ENCODE measurements around the gene COASY.
"Not testable (repeated sequence)": the region's sequence is repeated elsewhere in the genome, so short reads cannot be mapped to it uniquely, and the experiment has no call there.

Gene COASY

DNA sequence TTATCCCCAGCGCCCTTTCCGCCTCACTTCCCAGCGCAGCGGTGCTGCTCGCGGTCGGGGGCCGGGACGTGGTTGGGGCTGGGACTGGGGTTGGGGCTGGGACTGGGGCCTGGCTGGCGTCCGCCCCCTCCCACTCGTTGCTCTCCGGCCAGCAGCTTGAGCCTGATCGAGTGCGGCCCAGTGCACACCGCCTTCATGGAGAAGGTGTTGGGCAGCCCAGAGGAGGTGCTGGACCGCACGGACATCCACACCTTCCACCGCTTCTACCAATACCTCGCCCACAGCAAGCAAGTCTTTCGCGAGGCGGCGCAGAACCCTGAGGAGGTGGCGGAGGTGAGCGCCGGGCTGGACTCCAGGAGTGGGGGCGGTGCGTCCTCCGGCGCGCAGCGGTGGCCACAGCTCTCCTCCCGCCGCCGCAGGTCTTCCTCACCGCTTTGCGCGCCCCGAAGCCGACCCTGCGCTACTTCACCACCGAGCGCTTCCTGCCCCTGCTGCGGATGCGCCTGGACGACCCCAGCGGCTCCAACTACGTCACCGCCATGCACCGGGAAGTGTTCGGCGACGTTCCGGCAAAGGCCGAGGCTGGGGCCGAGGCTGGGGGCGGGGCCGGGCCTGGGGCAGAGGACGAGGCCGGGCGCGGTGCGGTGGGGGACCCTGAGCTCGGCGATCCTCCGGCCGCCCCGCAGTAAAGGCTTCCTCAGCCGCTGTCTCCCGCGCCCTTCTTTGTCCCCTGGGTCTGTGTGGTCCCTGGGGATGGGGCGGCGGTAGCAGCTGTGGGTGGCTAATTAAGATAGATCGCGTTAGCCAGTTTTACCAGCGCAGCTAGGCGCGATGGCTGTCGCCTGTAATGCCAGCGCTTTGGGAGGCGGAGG, 7.5 kb upstream of the COASY start:
- peak; percentile 76 to 82 for DNase-seq

DNA sequence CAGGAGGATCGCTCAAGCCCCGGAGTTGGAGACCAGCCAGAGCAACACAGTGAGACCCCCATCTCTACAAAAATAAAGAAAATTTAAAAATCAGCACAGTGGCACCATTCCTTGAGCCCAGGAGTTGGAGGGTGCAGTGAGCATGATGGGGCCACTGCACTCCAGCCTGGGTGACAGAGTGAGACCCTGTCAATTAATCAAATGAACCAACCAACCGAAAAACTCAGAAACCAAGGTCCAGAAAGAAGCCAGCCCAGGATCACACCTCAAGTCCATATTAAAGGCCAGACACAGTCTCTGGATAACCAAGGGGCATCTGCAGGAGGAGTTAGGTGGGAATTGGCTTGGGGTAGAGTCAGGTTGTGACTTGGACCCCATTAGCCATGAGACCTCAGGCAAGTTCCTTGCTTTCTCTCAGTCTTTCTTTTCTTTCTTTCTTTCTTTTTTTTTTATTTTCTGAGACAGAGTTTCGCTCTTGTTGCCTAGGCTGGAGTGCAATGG, 6.8 kb upstream of the COASY start:
- DNase-seq = no peak

DNA sequence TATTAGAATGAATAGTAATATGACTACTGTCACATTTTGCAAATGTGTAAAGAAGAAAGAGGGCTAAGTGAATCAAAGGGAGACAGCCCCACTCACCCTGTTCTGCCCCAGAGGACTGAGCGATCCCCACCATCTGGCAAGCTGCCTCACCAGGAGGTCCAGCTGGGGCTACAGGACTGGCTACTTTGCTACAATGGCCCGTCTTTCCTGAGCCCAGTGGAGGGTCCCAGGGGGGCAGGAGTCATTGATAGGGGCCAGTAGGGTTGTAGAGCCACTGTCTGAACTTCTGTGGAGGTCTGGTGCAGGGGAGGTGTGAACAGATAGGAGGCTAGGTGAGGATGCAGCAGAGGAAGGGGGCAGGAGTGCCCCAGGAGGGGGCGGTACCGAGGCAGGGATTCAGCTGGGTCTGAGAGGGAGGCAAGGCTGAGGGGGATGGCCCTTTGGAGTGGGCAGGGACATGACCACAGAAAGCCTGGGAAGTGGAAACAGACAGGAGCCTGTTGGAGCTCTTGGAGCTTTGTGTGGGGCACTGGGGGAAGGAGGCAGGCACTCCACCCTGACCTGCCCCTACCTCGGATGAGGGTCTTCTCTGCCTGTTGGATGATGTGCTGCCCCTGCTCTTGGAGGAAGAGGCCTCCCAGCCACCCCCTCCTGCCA, 5.9 kb upstream of the COASY start:
- not testable (repeated sequence) for DNase-seq

DNA sequence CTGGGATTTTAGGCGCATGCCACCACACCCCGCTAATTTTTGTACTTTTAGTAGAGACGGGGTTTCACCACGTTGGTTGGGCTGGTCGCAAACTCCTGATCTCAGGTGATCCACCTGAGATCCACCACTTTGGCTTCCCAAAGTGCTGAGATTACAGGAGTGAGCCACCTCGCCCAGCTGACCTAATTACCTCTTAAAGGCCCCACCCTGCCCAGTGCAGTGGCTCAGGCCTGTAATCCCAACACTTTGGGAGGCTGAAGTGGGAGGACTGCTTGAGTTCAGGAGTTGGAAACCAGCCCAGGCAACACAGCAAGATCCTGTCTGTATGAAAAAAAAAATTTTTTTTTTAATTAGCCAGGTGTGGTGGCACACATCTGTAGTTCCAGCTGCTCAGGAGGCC, 2.9 kb upstream of the COASY start:
- no peak for DNase-seq

DNA sequence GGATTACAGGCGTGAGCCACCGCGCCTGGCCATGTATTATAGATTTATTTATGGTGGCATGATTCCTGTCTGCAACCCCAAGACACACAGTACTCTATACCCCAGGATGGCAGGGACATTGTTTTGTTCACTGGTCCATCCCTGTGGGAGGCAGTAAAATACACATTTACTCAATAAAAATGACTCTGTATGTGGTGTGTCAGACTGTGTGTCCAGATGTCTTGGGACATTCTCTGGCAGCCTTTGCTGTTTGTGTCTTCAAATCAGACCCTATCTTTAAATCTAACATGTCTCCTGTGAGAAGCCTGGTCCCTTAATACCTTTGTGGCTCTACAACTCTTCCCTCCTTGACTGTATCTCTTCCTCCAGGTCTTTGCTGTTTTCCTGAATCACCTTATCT, 1.7 kb upstream of the COASY start:
- no peak for DNase-seq

DNA sequence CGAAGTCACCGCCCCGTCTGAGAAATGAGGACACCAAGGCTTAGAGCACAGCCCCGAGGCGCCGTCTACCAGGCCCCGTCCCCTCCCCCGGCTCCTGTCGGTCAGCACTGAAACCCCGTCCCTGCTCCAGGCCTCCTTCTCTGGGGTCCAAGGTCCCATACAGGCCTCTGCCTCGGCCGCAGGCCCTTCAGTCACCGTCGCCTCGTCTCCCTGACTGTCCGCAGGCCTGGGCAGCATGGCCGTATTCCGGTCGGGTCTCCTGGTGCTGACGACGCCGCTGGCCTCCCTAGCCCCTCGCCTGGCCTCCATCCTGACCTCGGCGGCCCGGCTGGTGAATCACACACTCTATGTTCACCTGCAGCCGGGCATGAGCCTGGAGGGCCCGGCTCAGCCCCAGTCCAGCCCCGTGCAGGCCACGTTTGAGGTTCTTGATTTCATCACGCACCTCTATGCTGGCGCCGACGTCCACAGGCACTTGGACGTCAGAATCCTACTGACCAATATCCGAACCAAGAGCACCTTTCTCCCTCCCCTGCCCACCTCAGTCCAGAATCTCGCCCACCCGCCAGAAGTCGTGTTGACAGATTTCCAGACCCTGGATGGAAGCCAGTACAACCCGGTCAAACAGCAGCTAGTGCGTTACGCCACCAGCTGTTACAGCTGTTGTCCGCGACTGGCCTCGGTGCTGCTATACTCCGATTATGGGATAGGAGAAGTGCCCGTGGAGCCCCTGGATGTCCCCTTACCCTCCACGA, 617 bp downstream of the COASY start:
- no peak for DNase-seq

DNA sequence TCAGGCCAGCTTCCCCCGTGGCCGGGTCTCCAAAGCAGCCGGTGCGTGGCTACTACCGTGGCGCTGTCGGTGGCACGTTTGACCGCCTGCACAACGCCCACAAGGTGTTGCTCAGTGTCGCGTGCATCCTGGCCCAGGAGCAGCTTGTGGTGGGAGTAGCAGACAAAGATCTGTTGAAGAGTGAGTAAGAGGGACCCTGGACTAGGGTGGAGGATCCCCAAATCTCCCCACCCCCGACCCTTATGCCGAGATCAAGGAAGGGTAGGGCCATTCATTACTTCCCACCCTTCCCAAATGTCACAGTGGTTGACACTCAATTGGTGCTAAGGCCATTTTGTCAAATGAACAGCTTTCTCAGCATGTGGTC, 1.2 kb downstream of the COASY start:
- DNase-seq = no peak

DNA sequence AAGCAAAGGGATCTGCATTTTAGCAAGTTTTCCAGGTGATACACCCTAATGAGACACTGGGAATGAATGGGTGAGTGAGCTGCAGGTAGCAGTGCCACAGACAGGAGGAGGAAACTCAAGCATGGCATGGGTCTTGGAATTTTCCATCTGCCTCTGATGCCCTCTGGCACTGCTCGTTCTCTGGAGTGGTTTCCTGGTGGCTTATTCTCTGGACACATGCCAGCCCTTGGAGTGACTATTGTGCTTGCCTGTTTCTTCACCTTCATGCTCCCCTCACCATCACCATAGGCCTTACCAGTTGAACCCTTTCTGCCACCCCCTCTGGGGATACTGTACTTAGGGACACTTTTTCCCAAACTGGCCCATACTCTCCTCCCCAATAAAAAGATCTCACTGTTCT, 1.6 kb downstream of the COASY start:
- no peak for DNase-seq

DNA sequence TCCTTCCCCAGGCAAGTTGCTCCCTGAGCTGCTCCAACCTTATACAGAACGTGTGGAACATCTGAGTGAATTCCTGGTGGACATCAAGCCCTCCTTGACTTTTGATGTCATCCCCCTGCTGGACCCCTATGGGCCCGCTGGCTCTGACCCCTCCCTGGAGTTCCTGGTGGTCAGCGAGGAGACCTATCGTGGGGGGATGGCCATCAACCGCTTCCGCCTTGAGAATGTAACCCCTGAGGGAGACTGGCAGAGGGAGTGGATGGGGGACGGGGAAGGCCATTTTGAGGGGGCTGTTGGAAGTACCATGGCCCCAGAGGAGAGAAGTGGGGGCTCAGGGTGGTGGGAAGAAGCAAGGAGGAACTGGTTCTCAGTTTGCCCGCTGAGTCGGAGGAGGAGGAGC, 2.0 kb downstream of the COASY start:
- no peak for DNase-seq

DNA sequence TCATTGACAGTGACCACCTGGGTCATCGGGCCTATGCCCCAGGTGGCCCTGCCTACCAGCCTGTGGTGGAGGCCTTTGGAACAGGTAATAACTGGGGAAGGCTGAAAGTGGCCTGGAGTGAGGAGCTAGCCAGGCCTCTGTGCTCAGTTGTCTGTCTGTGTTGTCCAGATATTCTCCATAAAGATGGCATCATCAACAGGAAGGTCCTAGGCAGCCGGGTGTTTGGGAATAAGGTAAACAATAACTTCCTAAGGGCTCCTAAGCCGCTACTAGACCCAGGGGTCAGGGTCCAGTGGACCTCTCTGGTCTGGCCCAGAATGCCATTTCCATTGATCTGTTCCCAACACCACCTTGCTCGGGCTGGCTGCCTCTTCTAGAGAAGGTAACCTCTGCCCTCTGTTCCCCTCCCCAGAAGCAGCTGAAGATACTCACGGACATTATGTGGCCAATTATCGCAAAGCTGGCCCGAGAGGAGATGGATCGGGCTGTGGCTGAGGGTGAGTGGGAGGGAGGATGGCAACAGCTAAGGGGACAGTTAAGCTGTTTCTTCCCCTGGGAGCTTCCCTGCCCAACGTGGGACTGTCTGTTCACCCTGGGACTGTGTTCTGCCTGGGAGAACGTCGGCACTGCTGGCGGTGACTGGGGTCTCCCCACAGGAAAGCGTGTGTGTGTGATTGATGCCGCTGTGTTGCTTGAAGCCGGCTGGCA, 3.0 kb downstream of the COASY start:
- DNase-seq = no peak

DNA sequence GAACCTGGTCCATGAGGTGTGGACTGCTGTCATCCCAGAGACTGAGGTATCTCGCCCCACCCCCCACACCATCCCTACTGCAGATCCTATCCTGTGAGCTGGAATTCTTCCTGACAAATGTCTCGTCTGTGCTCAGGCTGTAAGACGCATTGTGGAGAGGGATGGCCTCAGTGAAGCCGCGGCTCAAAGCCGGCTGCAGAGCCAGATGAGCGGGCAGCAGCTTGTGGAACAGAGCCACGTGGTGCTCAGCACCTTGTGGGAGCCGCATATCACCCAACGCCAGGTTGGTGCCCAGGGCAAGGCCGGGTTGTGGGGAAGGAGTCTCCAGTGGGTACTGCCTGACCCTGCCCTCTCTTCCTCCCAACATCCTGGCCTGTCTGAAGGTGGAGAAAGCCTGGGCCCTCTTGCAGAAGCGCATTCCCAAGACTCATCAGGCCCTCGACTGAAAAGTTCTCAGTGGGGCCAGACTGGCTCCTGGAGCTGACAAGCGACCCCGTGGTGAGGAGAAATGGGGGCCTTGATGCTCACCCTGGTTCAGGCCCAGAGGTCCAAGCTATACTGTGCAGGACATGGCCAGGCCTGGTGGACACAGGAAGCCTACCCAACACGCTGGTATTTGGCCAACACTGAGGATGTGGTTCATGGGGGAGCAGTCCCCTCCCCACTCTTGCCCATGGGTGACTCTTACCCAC, 3.7 kb downstream of the COASY start:
- no peak for DNase-seq

DNA sequence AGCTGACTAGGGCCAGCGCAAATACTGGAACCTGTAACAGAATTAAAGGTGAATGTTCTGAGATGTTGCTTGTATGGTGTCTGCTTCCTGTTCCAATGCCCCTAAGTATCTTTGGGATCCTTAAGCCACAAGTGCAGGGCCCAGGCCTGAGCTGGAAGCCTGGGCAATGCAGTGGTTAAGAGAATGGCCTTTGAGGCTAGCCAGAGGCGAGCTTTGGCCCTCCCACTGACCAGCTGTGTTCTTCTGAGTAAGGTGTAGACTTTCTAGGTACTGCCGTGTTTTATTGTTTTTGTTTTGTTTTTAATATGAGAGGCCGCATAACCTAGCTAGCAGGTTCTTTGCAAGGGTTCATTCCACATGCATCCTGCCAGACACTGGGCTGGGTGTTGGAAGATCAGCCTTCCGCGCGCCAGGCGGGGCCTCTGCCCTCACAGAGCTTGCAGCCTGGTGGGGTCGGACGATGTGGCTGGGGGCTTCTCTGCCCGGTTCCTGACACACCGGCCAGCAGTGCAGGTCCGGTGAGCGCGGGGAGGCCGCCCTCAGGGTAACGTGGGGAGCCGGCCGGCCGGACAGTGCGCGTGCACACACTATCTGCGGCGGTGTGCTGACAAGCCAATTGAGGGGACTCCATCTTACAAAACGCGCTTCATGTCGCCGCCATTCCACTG, 4.4 kb downstream of the COASY start:
- DNase-seq = no peak

DNA sequence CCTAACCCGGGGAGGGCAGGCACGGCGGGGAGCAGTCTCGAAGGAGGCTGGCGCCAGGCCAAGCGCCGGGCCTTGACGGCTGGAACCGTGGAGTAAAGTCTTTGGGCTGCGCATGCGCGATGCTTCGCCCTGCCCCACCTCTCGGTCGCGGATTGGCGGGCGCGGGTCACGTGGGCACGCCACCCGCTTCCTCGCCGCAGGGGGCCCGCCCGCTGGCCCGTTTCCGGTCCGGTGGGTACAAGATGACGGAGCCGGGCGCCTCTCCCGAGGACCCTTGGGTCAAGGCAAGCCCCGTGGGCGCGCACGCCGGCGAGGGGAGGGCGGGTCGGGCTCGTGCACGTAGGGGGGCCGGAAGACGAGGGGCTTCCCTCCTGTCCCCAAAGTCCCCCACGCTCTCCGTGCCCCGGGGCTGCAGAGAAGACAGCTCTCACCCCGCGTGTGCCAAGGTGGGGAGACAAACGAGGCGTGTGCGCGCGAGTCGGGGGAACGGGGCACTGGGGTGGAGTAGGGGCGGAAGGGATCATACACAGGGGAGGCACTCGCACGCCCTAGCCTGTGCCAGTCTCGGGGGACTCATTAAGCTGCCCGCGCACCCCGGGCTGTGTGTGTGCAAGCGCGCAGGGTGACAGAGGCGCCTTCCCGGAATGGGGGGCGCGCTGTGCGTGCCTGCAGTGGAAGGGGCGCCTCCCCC, 5.1 kb downstream of the COASY start, which contains the start of gene MLX:
Gene MLX, plus strand, starts transcription at position 218 of the 691 bp plus-strand sequence. Its CDS starts 25 bp downstream, at position 243.
- DNase-seq = peak; percentile 77 to 94

DNA sequence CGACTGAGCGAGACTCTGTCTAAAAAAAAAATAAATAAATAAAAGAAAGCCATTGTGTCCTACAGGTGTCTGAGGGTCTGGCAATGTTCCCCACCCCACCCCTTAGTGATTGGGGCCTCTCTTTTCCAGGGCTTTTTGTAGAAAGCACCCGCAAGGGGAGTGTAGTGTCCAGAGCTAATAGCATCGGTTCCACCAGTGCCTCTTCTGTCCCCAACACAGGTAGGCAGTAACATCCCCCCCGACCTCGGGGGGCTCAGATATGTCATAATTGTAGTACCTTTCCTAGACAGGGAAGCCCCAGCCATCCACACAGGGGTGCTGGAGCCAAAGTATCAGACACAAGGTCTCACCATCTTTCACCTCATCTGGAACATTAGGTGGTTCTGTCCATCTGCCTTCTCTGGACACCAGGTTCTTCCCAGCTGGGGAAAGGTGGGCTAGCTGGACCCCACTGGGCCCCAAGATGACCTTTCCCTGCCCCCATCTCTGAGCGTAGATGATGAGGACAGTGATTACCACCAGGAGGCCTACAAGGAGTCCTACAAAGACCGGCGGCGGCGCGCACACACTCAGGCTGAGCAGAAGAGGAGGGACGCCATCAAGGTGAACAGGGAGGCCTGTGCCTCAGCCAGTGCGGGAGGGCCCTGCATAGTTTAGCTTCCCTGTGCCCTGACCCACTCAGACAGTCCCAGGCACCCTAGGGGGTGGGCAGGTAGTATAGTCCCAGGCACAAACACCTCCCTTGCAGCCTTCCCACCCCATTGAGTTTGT, 6.6 kb downstream of the COASY start:
- DNase-seq = no peak

DNA sequence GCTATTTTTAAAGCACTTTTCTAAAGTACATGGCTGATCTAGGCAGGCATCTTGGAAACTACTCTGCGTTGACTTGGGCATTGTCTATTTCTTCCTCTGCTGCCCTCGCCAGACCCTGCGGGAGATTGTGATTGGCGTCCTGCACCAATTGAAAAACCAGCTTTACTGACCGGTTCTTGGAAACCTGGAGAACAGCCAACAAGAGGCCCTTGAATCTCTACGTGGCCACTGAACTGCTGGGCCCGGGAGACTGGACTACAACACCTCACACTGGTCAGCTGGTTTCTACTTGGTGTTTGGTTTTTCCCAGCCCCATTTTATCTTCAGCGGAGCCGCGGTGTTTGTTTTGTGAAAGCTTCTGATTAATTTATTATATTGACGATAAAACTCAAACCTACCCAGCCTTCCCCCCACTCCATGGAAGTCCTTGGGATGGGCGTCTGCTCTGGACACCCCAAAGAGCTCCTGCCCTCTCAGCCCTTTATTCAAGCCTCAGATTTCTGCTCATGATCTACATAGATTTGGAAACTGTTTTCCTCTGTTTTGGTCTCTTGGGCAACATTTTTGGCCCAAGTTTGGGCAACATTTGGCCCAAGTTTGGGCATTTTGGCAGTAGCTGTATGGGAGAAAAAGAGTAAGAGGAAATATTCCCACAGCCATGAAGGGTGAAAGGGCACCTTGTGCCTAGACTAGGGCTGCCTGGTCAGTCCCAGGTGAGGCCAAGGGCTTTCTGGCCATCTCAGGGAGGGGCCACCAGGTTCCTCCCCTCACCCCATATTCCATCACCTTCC, 9.7 kb downstream of the COASY start:
- no peak for DNase-seq

DNA sequence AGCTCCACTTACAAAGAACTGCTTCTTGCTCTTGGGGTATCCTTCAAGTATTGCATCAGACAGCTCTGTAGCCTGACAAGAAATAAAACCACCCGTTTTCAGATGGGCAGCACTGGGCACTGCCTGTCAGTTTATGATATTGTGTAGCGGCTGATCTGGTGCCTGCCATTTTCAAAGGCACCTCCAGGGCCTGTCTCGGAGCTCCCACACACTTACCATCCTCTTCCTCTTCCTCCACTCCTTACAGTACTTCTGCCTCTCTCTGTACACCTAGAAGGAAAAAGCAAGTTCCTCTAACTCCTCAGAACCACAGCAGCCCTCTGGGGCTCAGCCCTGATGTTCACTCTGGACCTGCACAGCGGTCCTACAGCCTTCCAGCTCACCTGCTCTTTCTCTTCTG, 11.1 kb downstream of the COASY start:
- no peak for DNase-seq

DNA sequence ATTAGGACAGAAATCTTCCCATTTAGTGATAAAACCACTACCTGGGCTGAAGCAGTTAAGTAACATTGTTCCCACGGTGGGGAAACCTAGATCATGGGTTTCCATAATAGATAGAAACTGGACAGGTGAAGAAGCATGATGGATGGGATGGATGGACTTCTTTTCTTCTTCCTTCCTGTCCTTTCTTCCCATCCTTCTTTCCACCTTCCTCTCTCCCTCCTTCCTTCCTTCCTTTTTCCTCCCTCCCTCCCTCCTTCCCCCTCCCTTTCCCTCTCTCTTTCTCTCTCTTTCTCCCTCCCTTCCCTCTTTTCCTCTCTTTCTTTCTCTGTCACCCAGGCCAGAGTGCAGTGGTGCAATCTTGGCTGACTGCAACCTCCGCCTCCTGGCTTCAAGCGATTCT, 12.5 kb downstream of the COASY start:
- no peak for DNase-seq

DNA sequence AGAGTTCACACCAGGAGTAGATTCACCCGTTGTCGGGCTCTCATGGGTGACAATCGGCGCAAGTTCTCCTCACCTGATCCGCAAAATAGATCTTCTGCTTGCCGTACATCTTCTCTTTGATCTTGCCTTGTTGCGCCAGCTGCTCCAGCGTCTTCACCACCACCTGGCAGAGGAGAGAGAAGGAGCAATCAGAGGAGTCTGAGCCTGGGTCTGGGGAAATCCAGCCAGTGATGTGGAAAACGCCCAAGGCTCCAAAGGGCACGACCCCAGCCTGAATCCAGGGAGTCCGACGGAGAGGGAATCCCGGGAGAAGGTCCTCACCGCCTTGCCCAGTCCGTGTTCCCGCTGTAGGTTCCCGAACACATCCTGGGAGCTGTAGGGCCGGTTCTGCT, 15.2 kb downstream of the COASY start:
- no peak for DNase-seq

DNA sequence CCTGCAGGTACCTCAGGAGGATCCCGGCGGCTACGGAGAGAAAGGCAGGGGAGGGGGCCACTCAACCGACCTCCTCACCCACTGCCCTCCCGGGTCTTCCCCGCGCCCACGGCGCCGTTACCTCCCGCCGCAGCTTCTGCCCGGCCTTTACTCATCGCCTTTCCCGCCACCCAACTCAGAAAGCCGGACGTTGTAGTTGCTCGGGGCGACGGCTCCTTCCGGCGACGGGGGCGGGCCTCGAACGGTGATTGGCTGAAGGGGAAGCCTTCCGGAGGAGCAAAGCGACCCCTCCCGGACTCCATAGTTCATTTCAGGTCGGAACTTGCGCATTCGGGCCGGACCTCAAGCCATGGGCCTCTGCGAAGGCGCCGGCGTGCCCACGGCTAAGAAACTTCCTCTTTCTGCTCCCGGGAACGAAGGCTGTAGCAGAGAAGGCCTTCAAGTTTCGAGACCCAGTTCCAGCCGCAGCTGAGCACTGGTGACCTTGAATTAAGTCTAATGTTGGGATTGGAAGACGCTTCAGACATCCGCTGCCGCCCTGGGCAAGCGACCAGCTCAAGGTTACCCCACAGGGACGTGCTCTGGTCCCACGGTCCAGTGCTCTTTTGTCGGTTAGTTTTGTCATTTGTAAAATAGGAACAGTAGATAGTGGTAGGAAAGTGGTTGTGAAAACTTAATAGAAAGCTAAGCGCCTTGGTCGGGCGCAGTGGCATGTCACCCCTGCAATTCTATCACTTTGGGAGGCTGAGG, 15.8 kb downstream of the COASY start, which contains the start of gene PSMC3IP:
Gene PSMC3IP, minus strand, starts transcription at position 198 of the 750 bp plus-strand sequence. Its CDS starts 43 bp downstream, at position 155.
- DNase-seq = peak; percentile 81 to 91

Measured in SHP77 (cell line).